ENCODE data around the gene TSC2.
"Not testable (repeated sequence)": the region's sequence is repeated elsewhere in the genome, so short reads cannot be mapped to it uniquely, and the experiment has no call there.

TSC2 gene

DNA sequence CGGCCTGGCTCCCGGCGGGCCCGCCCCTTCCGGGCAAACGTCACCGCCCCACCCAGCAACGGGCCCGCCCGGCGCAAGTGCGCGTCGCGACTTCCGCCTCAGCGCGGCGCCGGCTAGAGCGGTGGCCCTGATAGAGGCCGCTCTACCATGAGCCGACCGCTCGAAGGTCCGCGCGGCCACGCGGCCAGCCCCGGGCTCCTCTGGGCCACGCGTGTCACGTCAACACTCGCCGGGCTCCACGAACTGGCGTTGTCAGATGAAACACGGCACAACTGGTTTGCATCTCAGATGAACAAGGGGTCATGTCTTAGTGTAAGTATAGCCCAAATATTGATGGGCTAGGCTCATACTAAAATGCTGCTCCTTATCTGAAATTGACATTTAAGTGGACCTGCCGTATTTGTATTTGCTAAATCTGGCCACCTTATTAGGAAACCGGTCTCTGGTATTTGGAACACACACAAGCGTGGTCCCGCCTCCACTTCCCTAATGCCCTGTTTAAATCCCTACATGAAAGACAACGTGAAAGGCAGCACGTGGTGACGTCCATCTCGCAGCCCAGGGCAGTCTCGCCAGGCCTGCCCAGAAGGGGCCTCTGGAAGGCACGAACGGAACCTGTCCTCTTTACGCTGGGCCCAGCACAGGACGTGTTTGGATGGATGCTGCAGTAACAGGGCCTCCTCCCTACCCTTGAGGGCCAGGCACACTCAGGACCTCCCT is 37.8 kb upstream of the TSC2 start, which contains the start of gene ZNF598:
Gene ZNF598 (minus strand): TSS at position 31 of the 720 bp plus-strand sequence.
- DNase-seq (ENCODE audit: low read depth in 3 of 3): peak; percentile 55 to 76 (median 73)

DNA sequence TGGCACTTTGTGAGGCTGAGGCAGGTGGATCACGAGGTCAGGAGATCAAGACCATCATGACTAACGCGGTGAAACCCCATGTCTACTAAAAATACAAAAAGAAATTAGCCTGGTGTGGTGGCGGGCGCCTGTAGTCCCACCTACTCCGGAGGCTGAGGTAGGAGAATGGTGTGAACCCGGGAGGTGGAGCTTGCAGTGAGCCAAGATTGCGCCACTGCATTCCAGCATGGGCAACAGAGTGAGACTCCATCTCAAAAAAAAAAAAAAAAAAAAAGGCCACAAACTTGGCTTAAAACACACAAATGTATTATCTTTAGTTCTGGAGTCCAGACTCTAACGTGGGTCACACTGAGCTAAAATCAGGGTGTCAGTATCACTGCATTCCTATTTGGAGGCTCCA is 36.1 kb upstream of the TSC2 start:
- not testable (repeated sequence) for DNase-seq (ENCODE audit: low read depth in 3 of 3)

DNA sequence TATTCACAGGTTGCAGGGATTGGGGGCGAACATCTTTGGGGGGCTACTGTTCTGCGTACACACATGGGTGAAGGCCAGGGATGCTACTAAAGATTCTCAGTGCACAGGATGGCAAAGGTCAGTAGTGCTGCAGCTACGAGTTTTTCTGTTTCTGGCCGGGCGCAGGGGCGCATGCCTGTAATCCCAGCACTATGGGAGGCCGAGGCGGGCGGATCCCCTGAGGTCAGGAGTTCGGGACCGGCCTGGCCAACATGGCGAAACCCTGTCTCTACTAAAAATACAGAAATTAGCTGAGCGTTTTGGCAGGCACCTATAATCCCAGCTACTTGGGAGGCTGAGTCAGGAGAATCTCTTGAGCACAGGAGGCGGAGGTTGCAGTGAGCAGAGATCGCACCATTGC is 34.3 kb upstream of the TSC2 start:
- DNase-seq (ENCODE audit: low read depth in 3 of 3): no peak

DNA sequence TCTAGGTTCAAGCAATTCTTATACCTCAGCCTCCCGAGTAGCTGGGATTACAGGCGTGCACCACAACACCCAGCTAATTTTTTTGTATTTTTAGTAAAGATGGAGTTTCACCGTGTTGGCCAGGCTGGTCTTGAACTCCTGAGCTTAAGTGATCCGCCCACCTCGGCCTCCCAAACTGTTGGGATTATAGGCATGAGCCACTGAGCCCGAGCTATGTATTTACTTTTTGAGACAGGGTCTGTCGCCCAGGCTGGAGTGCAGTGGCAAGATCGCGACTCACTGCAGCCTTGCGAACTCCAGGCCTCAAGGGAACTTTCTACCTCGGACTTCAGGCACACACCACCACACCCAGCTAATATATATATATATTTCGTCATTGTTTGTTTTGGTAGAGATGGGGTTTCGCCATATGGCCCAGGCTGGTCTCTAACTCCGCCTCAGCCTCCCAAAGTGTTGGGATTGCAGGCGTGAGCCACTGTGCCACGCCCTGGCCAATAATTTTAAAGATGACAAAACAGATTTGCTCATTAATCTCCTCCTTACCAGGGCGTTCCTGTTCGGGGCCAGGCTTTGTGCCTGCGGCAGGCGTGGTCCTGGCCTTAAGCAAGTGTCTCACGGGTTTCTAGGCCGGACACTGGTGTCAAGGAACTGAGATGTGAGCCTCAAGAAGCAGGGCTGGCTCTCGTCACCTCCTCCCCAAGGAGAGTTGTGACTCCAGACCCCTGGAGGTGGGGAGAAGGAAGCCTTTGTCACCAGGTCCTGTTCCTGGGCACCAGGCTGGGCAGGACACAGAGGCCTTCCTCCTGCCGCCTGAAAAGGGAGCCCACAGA is 32.5 kb upstream of the TSC2 start:
- no peak for DNase-seq (ENCODE audit: low read depth in 3 of 3)

DNA sequence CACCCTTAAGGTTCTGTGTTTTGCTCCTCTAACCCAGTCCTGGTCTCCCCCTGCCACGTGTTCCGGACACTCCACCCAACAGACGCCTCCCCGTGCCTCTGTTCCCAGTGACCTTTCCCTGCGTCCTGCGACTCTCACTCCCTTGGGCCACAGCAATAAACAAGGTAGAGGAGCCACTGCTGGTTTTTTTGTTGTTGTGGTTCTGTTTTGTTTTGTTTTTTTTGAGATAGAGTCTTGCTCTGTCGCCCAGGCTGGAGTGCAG is 31.9 kb upstream of the TSC2 start:
- DNase-seq (ENCODE audit: low read depth in 3 of 3): no peak

DNA sequence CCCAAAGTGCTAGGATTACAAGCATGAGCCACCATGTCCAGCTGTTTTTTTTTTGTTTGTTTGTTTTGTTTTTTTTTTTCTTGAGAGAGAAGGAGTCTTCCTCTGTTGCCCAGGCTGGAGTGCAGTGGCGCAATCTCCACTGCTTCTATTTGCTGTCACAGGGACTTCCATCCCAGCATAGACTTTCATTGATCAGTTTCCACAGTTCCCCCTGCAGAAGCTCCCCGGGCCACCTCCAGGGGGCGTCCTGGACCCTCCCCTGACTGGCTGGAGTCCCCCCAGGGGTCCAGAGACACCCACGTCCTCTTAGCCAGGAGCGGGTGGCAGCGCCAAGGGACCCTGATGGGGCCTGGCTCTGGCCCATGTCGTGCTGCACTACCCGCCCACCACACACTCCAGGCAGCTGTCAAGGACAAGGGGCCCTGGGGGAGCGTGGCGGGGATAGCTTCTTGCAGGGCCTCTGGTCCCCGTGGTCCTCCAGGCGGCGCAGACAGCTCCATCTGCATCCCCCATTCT is 31.3 kb upstream of the TSC2 start:
- no peak for DNase-seq (ENCODE audit: low read depth in 3 of 3)

DNA sequence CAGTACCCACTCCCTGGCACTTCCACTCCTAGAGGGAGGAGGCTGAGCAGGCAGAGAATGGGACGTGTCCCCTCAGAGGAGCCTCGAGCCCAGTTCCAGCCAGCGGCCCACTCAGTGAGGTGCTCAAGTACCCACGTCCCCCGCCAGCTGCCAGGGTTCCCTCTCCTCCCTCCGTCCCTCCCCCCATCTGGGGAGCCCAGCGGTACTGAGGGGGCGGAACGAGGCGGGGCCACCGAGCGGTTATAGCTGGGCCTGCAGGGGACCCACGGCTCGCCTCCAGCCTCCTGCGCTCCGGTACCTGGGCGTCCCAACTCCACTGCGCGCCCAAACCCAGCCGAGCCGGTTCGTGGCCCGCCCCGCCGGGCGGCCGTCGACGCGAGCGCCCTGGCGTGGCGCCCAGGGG is 28.3 kb upstream of the TSC2 start, which contains the start of gene NPW:
Gene NPW (plus strand): TSS at position 268 of the 403 bp plus-strand sequence.
- DNase-seq (ENCODE audit: low read depth in 3 of 3): peak in 2 of 3 experiments; percentile 14 to 38

DNA sequence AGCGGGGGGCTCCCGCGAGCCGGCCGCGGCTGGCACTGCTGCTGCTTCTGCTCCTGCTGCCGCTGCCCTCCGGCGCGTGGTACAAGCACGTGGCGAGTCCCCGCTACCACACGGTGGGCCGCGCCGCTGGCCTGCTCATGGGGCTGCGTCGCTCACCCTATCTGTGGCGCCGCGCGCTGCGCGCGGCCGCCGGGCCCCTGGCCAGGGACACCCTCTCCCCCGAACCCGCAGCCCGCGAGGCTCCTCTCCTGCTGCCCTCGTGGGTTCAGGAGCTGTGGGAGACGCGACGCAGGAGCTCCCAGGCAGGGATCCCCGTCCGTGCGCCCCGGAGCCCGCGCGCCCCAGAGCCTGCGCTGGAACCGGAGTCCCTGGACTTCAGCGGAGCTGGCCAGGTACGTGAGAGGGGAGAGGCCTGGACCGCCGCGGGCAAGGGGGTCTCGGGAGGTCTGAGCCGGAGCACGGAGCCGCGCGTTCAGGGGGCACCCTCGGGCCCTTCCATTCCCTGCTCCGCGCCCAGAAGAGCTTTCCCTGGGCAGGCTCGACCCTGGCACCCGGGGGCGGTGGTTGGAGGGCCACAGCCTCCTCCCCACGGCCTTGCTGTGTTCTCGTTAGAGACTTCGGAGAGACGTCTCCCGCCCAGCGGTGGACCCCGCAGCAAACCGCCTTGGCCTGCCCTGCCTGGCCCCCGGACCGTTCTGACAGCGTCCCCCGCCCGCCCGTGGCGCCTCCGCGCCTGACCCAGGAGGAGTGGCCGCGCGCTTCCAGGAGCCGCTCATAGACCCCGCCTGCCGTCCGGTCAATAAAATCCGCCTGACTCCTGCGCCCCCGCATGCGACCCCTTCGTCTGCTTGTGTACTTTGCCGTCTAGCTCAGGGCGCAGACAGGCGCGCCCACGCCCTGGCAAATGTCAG is 27.6 kb upstream of the TSC2 start:
- DNase-seq (ENCODE audit: low read depth in 3 of 3): no peak

DNA sequence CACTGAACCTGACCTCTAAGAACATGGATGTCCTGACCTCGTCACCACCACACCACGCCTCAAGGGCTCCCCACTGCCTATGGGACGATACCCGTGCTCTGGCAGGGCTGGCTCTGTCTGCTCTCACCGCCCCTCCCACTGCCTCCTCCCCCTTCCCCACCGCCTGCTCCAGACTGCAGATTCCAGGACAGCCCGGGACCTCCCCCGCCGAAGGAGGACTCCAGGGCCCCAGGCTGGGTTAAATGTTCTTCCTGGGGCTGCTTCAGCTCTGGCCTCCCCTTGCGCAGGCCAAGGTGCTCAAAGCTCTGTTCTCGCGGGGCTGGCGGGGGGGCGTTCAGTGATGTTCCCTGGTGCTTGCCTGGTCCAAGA is 25.1 kb upstream of the TSC2 start:
- DNase-seq (ENCODE audit: low read depth in 3 of 3): no peak

DNA sequence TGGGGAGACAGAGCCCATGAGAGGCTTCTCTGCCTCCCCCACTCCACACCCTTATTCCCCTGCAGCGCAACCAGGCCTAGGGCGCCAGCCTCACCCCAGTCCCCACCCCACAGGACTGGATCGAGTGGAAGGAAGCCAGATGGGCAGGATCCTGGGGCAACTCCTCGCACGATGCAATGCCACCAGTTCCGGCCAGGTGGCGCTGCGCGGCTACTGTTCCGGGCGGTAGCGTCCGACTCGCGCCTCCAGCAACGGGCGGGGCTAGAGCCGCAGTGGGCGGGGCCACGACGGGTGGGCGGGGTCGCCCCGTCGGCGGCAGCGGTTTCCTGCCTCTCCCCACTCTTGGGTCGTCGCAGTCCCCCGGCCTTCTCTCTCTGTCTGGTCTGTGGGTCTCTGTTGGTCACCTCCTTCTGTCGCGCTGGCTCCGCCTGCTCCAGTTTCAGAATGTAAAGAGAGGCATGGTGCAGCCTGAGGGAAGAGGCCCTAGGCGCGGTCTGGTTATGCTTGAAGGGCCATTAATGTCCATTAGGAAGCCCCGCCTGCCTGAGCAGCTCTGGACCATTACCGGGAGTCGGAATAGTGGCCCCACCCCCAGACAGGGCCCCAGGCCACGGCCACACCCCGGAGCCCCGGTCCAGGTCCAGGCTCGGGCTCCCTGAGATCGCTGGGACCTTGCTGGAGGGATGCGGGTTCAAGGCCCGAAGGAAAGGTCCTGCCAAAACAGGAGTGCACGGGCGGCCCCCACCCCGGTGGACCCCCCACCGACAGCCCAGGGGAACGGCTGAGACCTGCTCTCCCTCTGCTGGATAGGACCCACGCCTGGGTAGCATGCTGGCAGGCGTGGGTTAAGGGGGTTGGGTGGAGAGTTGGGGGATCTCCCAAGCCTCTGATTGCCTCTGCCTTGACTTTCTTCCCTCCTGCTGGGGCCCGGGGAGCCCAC is 24.4 kb upstream of the TSC2 start:
- peak; percentile 90 to 95 (median 92) for DNase-seq (ENCODE audit: low read depth in 3 of 3)

DNA sequence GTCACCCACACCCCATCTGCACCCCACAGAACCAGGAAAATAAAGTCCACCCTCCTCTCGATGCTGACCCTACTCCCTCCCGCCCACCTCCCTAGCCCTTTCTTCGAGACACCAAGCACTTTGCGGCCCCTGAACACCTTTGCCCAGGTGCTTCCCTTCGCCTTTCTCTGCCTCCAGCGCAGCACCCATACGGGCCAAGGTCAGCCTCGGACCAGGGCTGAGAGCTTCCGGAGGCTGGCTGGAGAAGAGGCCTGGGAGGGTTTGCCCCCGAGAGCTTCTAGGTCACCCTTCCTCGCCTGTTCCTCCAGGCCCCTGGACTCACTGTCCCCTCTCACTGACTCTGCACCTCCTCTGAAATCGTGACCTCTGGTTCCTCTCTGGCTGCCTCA is 23.8 kb upstream of the TSC2 start:
- no peak for DNase-seq (ENCODE audit: low read depth in 3 of 3)

DNA sequence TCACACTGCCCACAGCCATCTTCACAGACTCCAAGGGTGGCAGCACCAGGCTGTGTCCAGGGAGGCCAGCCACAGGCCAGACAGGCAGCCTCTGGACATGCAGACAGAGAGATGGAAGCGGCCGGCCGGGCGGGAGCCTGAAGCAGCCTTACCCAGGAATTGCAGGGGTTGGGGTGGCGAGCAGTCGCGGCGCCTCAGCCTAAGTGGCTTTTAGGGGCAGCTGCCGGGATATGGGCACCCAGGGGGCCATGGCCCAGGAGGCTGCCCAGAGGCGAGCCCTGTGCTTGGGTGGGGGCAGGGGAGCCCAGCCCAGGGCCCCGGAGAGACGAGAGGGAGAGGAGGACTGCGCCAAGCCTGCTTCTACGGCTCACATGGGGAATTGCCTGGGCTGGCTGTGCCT is 22.5 kb upstream of the TSC2 start:
- DNase-seq (ENCODE audit: low read depth in 3 of 3): no peak

DNA sequence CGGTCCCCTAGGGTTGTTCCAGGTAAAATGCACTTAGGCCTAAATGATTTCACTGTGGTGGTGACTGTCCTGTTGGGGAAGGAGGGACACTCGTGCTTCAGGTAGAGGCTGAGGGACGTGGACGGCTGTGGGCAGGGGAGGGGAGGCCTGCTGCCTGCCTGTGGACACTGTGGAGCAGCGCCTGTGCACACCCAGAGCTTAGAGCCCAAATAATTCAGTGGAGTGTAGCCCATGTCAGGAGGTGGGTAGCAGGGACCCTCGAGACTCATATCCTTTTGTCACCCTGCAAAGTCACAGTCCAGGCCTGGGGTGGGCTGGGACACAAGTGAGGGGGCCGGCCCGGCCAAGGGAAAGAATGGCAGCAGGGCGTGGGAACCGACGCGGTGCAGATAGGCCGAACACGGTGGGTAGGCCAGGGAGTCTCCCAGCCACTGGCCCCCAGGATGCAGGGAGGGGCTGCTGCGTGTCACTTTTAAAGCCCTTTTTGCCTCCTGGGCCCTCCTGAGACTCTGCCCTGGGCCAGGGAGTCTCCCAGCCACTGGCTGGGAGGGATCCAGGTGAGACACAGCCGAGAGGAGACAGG is 21.8 kb upstream of the TSC2 start:
- DNase-seq (ENCODE audit: low read depth in 3 of 3): no peak

DNA sequence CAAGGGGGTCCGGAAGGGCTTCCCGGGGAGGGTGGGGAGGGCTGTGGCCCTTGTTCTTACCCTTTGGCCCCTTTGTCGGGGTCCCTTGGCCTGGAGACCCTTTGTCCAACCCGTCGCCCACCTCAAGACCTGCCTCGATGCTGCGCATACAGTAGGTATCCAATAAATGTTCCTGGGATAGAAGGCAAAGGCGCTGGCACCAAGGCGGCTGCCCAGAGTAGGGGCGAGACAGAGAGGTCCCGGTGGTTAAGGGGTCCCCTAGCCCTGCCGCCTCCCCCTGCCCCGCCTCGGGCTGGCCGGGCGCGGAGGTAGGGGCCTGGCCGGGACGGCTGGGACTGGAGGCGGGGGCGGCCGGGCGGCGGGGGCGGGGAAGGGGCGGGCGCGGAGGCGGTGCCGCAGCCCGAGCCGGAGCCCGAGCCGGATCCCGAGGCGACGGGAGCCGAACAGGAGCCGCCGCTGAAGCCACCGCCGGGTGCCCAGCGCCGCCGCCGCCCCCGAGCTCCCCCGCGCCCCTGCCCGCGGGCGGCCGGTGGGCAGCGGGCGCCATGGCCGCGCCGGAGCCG is 21.2 kb upstream of the TSC2 start, which contains the start of gene NHERF2:
Gene NHERF2 (plus strand): TSS at position 442 of the 563 bp plus-strand sequence. CDS start 104 bp downstream, at position 546.
- DNase-seq (ENCODE audit: low read depth in 3 of 3): no peak

DNA sequence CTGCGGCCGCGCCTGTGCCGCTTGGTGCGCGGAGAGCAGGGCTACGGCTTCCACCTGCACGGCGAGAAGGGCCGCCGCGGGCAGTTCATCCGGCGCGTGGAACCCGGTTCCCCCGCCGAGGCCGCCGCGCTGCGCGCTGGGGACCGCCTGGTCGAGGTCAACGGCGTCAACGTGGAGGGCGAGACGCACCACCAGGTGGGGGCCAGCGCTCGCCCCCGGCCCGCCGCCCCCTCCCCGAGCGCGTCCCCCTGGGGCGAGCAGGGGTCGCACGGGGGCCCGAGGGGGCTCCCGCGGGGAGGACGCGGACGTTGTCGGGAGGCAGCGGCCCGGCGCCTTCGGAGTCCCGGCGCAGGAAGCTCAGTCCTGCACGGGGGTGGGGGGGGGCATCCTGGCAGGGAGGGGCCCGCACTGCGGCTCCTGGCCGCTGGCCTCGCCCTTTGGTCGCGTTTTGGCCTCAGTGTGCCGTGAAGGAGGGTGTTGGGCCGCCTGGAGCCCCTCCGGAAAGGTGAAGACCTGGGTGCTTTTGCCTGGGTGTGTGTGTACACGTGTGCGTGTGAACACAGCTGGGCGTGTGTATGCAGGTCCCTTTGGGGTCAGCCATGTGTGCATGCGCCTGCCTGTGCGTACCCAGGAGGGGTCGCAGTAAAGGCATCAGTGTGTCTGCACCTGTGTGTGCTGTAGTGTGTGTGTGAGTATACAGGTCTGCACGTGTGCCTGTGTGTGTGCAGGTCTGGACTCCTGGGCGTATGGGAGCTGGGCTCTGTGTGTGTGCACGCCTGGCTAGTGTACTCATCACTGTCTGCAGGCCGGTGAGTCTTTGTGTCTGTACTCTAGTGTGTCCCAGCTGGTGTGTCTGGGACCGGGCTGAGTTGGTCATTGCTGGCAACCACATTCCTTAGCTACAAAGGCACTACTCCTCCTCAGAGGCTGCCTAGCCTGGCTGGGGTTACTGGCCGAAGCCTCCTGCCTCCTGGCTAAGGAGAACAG is 20.5 kb upstream of the TSC2 start:
- no peak for DNase-seq (ENCODE audit: low read depth in 3 of 3)

DNA sequence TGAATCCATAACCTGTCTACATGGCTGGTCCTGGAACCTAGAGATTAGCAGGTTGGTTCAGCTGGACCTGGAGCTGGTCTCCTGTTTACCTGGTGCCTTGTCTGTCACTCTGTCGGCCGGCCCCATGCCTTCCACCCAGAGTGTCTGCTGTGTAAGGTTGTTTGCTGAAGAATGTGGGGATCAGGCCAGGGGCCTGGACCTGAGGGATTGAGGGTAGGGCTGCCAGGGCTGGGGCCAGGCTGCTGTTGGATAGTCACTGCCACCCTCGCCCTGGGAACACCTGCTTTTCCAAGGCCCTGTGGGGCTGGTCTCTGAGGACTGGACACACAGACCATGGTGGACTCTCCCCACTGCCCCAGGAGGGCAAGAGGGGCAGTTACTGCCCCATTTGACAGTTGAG is 19.6 kb upstream of the TSC2 start:
- DNase-seq (ENCODE audit: low read depth in 3 of 3): no peak

DNA sequence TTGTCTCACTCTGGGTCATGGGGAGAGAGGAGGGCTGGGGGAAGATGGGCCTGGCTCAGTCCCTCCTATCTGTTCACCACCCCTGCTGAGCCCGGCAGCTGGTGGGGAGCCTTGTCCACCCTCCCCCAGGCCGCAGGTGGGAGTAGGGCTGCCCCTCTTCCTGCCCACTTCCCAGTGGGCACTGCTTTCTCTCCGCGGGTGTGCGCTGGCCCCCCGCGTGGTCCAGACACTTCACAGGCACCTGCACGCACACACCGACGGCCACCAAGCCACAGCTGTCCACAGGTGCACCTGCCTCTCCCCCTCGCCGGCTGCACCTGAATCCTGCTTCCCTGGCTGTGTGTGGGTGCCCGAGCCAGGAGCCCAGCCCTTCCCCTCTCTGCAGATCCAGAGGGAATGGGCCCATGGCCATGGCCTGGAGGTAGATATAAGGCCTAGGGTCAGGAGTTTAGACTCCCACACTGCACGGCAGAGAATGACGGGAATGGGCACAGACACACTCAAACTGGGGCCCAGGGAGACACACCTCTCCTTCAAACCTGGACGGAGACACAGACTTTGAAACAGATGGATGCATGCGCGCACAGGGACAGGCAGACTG is 19.1 kb upstream of the TSC2 start:
- DNase-seq (ENCODE audit: low read depth in 3 of 3): no peak

DNA sequence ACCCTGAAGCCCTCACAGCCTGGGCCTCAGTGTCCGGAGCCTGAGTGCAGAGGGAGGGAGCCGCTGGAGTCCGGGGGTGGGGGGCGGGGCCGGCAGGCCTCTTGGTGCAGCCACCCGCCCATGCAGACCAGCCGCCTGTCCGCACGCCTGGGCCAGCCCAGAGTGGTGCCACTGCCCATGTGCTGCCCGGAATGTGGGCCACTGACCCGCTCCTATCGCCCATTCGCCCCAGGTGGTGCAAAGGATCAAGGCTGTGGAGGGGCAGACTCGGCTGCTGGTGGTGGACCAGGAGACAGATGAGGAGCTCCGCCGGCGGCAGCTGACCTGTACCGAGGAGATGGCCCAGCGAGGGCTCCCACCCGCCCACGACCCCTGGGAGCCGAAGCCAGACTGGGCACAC is 18.4 kb upstream of the TSC2 start:
- DNase-seq (ENCODE audit: low read depth in 3 of 3): no peak

DNA sequence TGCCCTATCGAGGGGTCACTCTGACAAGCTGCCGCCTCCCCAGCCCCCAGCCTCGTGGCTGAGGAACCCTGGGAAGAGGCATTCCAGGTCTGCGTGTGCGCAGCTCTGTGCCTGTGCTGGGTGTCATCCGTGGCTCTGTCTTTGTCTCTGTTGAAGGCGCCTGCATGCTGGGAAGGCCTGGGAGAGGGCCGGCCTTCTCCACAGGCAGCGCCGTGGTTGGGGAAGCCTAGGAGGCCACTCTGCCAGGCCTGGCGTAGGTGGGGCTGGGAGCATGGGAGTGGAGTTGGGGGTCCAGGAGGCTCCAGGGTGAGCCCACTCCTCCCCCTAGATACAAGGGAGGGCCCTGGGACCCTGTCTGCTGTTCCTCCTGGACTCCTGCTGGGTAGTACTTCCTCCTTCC is 17.7 kb upstream of the TSC2 start:
- no peak for DNase-seq (ENCODE audit: low read depth in 3 of 3)

Measured in stimulated activated CD4-positive, alpha-beta T cell treated with anti-CD3 and anti-CD28 coated beads, TNF-alpha, amount 100 ng/mL, for 24 hours (primary cell).